Chondrocyte (in vitro differentiated cells): ENCODE data around the gene CERS3. TPM values are rescaled to one million over a fixed set of nuclear protein-coding genes. Genes with fewer than 3 reads are reported as not detected.

Experiments
- DNase-seq: peaks from one replicate; pipeline ENCODE4 v3.0.0; 2021; ENCODE audit warnings: mixed read lengths, low spot score
- H3K27ac Mint-ChIP-seq: one replicate; pipeline ENCODE4 v1.8.0; 2021; ENCODE audit warnings: mild to moderate bottlenecking, moderate library complexity, mixed read lengths; ENCODE audit not compliant: unreplicated experiment
- H3K27me3 Mint-ChIP-seq: 2 replicates; pipeline ENCODE4 v1.8.0; 2021; ENCODE audit warnings: low read depth, mixed read lengths
- H3K36me3 Mint-ChIP-seq: 2 replicates; pipeline ENCODE4 v1.8.0; 2021; ENCODE audit warnings: low read depth, mixed read lengths
- H3K4me1 Mint-ChIP-seq: 2 replicates; pipeline ENCODE4 v1.8.0; 2021; ENCODE audit warnings: low read depth, mild to moderate bottlenecking, mixed read lengths
- H3K4me3 Mint-ChIP-seq: one replicate; pipeline ENCODE4 v1.8.0; 2021; ENCODE audit warnings: mild to moderate bottlenecking, moderate library complexity, mixed read lengths; ENCODE audit not compliant: unreplicated experiment
- H3K9me3 Mint-ChIP-seq: 2 replicates; pipeline ENCODE4 v1.8.0; 2021; ENCODE audit warnings: low read depth, mixed read lengths
- CTCF ChIP-seq: fragments of 200-600 bp; sonication (generic); IDR thresholded peaks from 2 replicates; pipeline ENCODE4 v1.5.0; 2021; ENCODE audit warnings: antibody characterized with exemption, mild to moderate bottlenecking, moderate library complexity
- total RNA-seq: library from RNA; stranded (reverse); gene quantifications from 3 replicates; pipeline ENCODE4 v1.2.1, GENCODE V29; 2021

CERS3 gene
- total RNA-seq, 1 donor from 2014 or later, result not detected

- no peak for TF ChIP-seq CTCF
- H3K36me3 Mint-ChIP-seq, result no peaks in the 10 kb centered on the region
- H3K27me3 Mint-ChIP-seq, result peaks cover 32% of the 10 kb centered on the region
- H3K27ac Mint-ChIP-seq, result no peak overlapping the region
- no peaks in the 10 kb centered on the region for H3K4me1 Mint-ChIP-seq
- no peak overlapping the region for H3K4me3 Mint-ChIP-seq
- DNase-seq, result no peak
- no peaks in the 10 kb centered on the region for H3K9me3 Mint-ChIP-seq
Observed at GRCh38 chr15:100531823-100532327, 3.1 kb upstream of the CERS3 start.

- H3K27me3 Mint-ChIP-seq, result peaks cover 32% of the 10 kb centered on the region
- no peak overlapping the region for H3K27ac Mint-ChIP-seq
- no peak for TF ChIP-seq CTCF
- H3K4me1 Mint-ChIP-seq, result no peaks in the 10 kb centered on the region
- no peaks in the 10 kb centered on the region for H3K9me3 Mint-ChIP-seq
- DNase-seq, result no peak
- H3K36me3 Mint-ChIP-seq, result no peaks in the 10 kb centered on the region
- H3K4me3 Mint-ChIP-seq, result no peak overlapping the region
Observed at GRCh38 chr15:100531204-100531603, 2.5 kb upstream of the CERS3 start.

DNA sequence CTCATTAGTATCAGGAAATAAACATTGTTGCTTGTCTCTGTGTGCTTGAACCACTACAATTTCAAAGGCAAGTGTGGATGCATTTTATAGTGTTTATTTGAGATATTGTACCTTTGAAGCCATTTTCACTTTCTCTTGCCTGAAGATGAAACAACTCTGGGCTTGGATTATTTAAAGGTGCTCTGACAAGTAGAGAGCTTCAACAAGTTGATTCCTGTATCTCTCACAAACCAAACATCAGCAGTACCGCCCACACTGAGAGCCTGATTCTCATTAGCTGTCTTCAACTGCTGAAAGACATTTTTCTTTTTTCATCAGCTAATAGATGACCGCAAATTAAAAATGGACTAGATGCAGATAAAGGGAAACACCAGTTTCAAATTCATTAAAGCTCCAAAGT is 806 bp upstream of the CERS3 start:
- peaks cover 30% of the 10 kb centered on the region for H3K27me3 Mint-ChIP-seq
- H3K4me1 Mint-ChIP-seq, result no peaks in the 10 kb centered on the region
- no peaks in the 10 kb centered on the region for H3K36me3 Mint-ChIP-seq
- H3K4me3 Mint-ChIP-seq, result no peak overlapping the region
- H3K9me3 Mint-ChIP-seq, result no peaks in the 10 kb centered on the region
- H3K27ac Mint-ChIP-seq, result no peak overlapping the region
- DNase-seq, result no peak
- TF ChIP-seq CTCF, result no peak

DNA sequence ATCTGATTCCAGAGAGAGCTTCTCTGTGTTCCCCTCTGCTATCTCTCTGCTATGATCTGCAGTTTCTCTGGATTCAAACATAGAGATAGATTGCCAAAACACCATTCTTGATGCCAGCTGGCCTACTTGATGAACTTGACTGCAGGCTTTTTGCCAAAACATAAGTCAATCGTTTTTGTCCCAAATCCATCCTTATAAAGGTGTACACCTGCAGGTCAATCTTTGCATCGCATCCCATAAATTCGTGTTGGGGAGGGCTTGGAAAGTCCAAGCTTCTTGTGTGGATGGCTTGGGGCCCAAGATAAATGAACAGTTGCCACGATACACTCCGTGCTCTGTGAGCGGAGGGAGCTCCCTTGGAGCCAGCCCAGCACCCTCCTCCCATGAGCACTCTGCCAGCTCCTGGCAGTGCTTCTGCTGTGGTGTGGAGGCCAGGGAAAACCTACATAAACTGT is 2.7 kb downstream of the CERS3 start:
- Mint-ChIP-seq H3K27me3 (peaks cover 15% of the 10 kb centered on the region), H3K4me3 (no peak overlapping the region), H3K36me3 (no peaks in the 10 kb centered on the region), H3K9me3 (peaks cover 9% of the 10 kb centered on the region), H3K4me1 (no peaks in the 10 kb centered on the region), H3K27ac (no peak overlapping the region)
- no peak for TF ChIP-seq CTCF
- no peak for DNase-seq

- no peak overlapping the region for H3K27ac Mint-ChIP-seq
- H3K4me3 Mint-ChIP-seq, result no peak overlapping the region
- TF ChIP-seq CTCF, result no peak
- DNase-seq, result no peak
- peaks cover 13% of the 10 kb centered on the region for H3K27me3 Mint-ChIP-seq
- no peaks in the 10 kb centered on the region for H3K36me3 Mint-ChIP-seq
- H3K4me1 Mint-ChIP-seq, result no peaks in the 10 kb centered on the region
- H3K9me3 Mint-ChIP-seq, result peaks cover 9% of the 10 kb centered on the region
Observed at GRCh38 chr15:100525436-100525835, 3.3 kb downstream of the CERS3 start.
